OCI-LY7 (cell line): ENCODE results near the gene UBXN6. TPM values are rescaled to one million over a fixed set of nuclear protein-coding genes. Genes with fewer than 3 reads are reported as not detected.

Experiments
- BruUV-seq: library from RNA; stranded (reverse); fragments of 400-500 nt; replicated peaks from 2 replicates; lab custom pipeline; 2021; lab: Mats Ljungman, UMichigan
- CTCF ChIA-PET: fragments of 300-600 bp; sonication (Branson Sonifier 250); formaldehyde crosslinking; loops from one replicate; lab custom pipeline; 2022; ENCODE audit warnings: antibody characterized with exemption; ENCODE audit not compliant: unreplicated experiment; lab: Charles Lee
- POLR2A ChIA-PET: fragments of 300-600 bp; sonication (Branson Sonifier 250); formaldehyde crosslinking; loops from one replicate; lab custom pipeline; 2022; ENCODE audit warnings: antibody characterized with exemption; lab: Charles Lee
- DNase-seq: peaks from one replicate; pipeline ENCODE4 v3.0.0-alpha.2; 2015; ENCODE audit warnings: low spot score
- H2AFZ ChIP-seq: fragments of 200-600 bp; sonication (generic), shearing (Covaris generic); 2 replicates; pipeline ENCODE4 v1.6.1; 2014; ENCODE audit warnings: mild to moderate bottlenecking, antibody characterized with exemption, low read length, moderate library complexity
- H3K27ac ChIP-seq: fragments of 200-600 bp; sonication (generic); 2 replicates; pipeline ENCODE4 v1.5.1; 2014; ENCODE audit warnings: mixed run types, low read depth, mild to moderate bottlenecking, moderate library complexity, low read length, inconsistent platforms; ENCODE audit not compliant: poor library complexity, severe bottlenecking
- H3K36me3 ChIP-seq: fragments of 200-600 bp; sonication (generic); 2 replicates; pipeline ENCODE4 v1.6.1; 2014; ENCODE audit warnings: mild to moderate bottlenecking, antibody characterized with exemption, low read length, moderate library complexity, mixed read lengths; ENCODE audit not compliant: insufficient read depth
- H3K4me1 ChIP-seq: fragments of 200-600 bp; sonication (generic); 2 replicates; pipeline ENCODE4 v1.5.1; 2014; ENCODE audit warnings: mild to moderate bottlenecking, low read length; ENCODE audit not compliant: insufficient read depth, poor library complexity, severe bottlenecking
- H3K4me2 ChIP-seq: fragments of 200-600 bp; sonication (generic); 2 replicates; pipeline ENCODE4 v1.6.1; 2014; ENCODE audit warnings: mild to moderate bottlenecking, low read length
- H3K4me3 ChIP-seq: fragments of 200-600 bp; sonication (generic); 2 replicates; pipeline ENCODE4 v1.5.1; 2014; ENCODE audit warnings: mild to moderate bottlenecking, low read depth, low read length; ENCODE audit not compliant: poor library complexity, severe bottlenecking
- H3K79me2 ChIP-seq: fragments of 200-600 bp; sonication (generic); 2 replicates; pipeline ENCODE4 v1.6.1; 2016; ENCODE audit warnings: low read depth, mild to moderate bottlenecking, low read length, moderate library complexity, mixed read lengths; ENCODE audit not compliant: insufficient read depth
- H3K9me2 ChIP-seq: fragments of 200-600 bp; sonication (generic); 2 replicates; pipeline ENCODE4 v1.6.1; 2016; ENCODE audit warnings: mild to moderate bottlenecking, low read length, mixed read lengths; ENCODE audit not compliant: insufficient read depth
- H3K9me3 ChIP-seq: fragments of 200-600 bp; sonication (generic); 2 replicates; pipeline ENCODE4 v1.6.1; 2014; ENCODE audit warnings: mild to moderate bottlenecking, mixed run types, low read length, mixed read lengths
- H4K20me1 ChIP-seq: fragments of 200-600 bp; sonication (generic); 2 replicates; pipeline ENCODE4 v1.6.1; 2014; ENCODE audit warnings: mild to moderate bottlenecking, antibody characterized with exemption, low read length, moderate library complexity, mixed read lengths; ENCODE audit not compliant: insufficient read depth
- EZH2phosphoT487 ChIP-seq: fragments of 200-600 bp; sonication (generic); IDR thresholded peaks from 2 replicates; pipeline ENCODE4 v1.6.1; 2018; ENCODE audit warnings: low read depth, borderline replicate concordance, mild to moderate bottlenecking, mixed run types, antibody characterized with exemption, low read length, moderate library complexity, mixed read lengths
- intact Hi-C: fragments of 100-400 bp; cut with micrococcal nuclease; formaldehyde crosslinking; loops from one replicate; pipeline ENCODE4 v1.10.0; 2022; ENCODE audit not compliant: unreplicated experiment
- total RNA-seq, 2 experiments: library from RNA; depleted of rRNA in 1 of 2; stranded (reverse); fragments of >200 nt in 1 of 2; shearing (Covaris generic) in 1 of 2; gene quantifications; 2 replicates each; pipeline ENCODE4 v1.2.3, GENCODE V29; 2014 to 2022
- TF ChIP-seq, protein P1 (sequence below): fragments of 200-600 bp; sonication (generic); conservative IDR thresholded peaks from 2 replicates; pipeline ENCODE4 v1.5.1; 2014; ENCODE audit warnings: mild to moderate bottlenecking, antibody characterized with exemption, low read length, moderate library complexity, mixed read lengths

UBXN6 gene
- total RNA-seq, 2 experiments from 2014 or later: 43.5 to 57.0 TPM

DNA sequence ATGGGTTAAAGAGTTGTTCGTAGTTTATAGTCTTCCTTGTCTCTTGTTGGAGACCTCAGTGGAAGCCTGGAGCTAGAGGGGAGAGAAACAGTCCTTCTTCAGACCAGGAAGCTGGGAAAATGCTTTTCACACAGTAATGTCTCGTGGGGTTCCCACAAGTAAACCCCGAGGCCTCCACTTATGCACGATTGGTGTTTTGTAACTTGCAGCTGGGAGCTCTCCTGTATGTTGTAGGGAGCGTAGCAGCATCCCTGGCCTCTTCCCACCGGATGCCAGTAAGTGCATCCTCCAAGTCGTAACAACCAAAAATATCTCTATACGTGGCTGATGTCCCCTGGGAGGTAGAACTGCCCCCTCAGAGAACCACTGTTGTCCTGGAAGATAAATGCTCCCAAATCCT, 51.6 kb downstream of the UBXN6 start:
- BruUV-seq: TSS peak; percentile 31
- Histone ChIP-seq H3K4me1 (peaks cover 26% of the 10 kb centered on the region), H3K4me3 (no peak overlapping the region), H4K20me1 (peaks cover 24% of the 10 kb centered on the region), H3K4me2 (no peak overlapping the region), H3K9me2 (no peaks in the 10 kb centered on the region), H3K36me3 (peaks cover 77% of the 10 kb centered on the region), H2AFZ (no peak overlapping the region), H3K27ac (no peak overlapping the region), H3K9me3 (no peaks in the 10 kb centered on the region), H3K79me2 (peaks cover 85% of the 10 kb centered on the region)
- DNase-seq: no peak
- intact Hi-C loops: loop anchor here (10.0 kb wide), 1 partner anchor 389 kb away; the partner anchor contains the start of gene FEM1A
- ChIA-PET POLR2A (no interaction called here), CTCF (no interaction called here)
- TF ChIP-seq, protein P1, sequence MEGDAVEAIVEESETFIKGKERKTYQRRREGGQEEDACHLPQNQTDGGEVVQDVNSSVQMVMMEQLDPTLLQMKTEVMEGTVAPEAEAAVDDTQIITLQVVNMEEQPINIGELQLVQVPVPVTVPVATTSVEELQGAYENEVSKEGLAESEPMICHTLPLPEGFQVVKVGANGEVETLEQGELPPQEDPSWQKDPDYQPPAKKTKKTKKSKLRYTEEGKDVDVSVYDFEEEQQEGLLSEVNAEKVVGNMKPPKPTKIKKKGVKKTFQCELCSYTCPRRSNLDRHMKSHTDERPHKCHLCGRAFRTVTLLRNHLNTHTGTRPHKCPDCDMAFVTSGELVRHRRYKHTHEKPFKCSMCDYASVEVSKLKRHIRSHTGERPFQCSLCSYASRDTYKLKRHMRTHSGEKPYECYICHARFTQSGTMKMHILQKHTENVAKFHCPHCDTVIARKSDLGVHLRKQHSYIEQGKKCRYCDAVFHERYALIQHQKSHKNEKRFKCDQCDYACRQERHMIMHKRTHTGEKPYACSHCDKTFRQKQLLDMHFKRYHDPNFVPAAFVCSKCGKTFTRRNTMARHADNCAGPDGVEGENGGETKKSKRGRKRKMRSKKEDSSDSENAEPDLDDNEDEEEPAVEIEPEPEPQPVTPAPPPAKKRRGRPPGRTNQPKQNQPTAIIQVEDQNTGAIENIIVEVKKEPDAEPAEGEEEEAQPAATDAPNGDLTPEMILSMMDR: no peak
- no peak for TF ChIP-seq EZH2phosphoT487

DNA sequence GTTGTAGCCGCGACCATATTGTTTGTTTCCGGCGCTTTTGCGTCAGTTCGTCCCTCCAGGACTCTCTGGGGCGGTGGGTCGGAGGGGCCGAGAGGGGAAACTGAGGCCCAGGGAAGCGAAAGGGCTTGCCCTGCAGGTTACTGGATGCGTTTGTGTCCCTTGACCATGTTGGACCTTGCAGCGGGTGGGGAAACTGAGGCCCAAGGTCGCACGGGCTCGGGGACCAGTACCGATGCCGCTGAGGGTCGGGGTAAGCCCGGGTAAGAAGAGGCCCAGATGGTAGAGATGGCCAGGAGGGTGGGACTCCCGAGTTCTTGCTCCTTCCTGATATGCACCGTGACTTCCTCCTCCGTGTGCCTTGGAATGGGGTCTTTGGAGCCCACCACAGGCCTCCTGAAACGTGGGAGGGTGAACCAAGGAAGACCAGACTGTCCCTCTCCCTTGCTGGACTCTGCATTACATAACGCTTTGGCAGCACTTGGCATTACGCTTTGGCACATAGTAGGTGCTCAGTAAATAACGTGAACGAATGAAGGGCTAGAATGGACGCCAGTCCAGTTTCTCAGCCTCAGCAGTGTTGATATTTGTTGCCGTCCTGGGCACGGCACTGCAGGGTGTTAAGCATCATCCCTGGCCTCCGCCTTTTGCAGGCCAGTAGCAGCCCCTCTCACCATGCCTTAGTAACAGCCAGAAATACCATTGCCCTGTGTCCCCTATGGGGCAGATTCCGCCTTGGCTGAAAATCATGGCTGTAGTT, 54.4 kb downstream of the UBXN6 start:
- no TSS peak for BruUV-seq
- Histone ChIP-seq H3K9me2 (no peaks in the 10 kb centered on the region), H3K27ac (peak overlapping the region; percentile 70), H4K20me1 (peaks cover 29% of the 10 kb centered on the region), H3K4me3 (peak overlapping the region; percentile 99), H2AFZ (peak overlapping the region; percentile 29; the same call in 1 of the 2 replicates), H3K79me2 (peaks cover 80% of the 10 kb centered on the region), H3K4me1 (peaks cover 38% of the 10 kb centered on the region), H3K9me3 (no peaks in the 10 kb centered on the region), H3K36me3 (peaks cover 60% of the 10 kb centered on the region), H3K4me2 (peak overlapping the region; percentile 99)
- ChIA-PET POLR2A (no interaction called here), CTCF (no interaction called here)
- intact Hi-C loops: loop anchor here (5.0 to 10.0 kb wide), 2 partner anchors 69 to 392 kb away; partner anchors contain the start of genes FEM1A and HDGFL2
- peak; percentile 37 for DNase-seq
- TF ChIP-seq EZH2phosphoT487: no peak
- TF ChIP-seq, protein P1: no peak
